DOHH2 (cell line): ENCODE data around the gene DRD2.

Experiments
- H3F3A ChIP-seq: fragments of 200-600 bp; sonication (generic), shearing (Covaris generic); 2 replicates; pipeline ENCODE4 v1.6.0; 2016; ENCODE audit warnings: antibody characterized with exemption, mild to moderate bottlenecking; ENCODE audit not compliant: control insufficient read depth, insufficient read depth
- H3K27ac ChIP-seq: fragments of 200-600 bp; sonication (generic); 2 replicates; pipeline ENCODE4 v1.5.1; 2014; ENCODE audit warnings: low read depth, mild to moderate bottlenecking, low read length, moderate library complexity
- H3K27me3 ChIP-seq: fragments of 200-600 bp; sonication (generic); 2 replicates; pipeline ENCODE4 v1.6.1; 2014; ENCODE audit warnings: mild to moderate bottlenecking, low read length, mixed read lengths; ENCODE audit not compliant: control insufficient read depth
- H3K36me3 ChIP-seq: fragments of 200-600 bp; sonication (generic); 2 replicates; pipeline ENCODE4 v1.6.1; 2014; ENCODE audit warnings: mild to moderate bottlenecking, low read length, moderate library complexity, mixed read lengths; ENCODE audit not compliant: control insufficient read depth
- H3K4me1 ChIP-seq: fragments of 200-600 bp; sonication (generic); 2 replicates; pipeline ENCODE4 v1.6.1; 2014; ENCODE audit warnings: mild to moderate bottlenecking, low read length, mixed read lengths; ENCODE audit not compliant: control insufficient read depth
- H3K4me2 ChIP-seq: fragments of 200-600 bp; sonication (generic); 2 replicates; pipeline ENCODE4 v1.6.0; 2014; ENCODE audit warnings: mild to moderate bottlenecking, low read length, moderate library complexity
- H3K4me3 ChIP-seq: fragments of 200-600 bp; sonication (generic); 2 replicates; pipeline ENCODE4 v1.5.1; 2014; ENCODE audit warnings: mild to moderate bottlenecking, low read length, mixed read lengths
- H3K79me2 ChIP-seq: fragments of 200-600 bp; sonication (generic); 2 replicates; pipeline ENCODE4 v1.6.1; 2014; ENCODE audit warnings: mild to moderate bottlenecking, low read length, mixed read lengths; ENCODE audit not compliant: control insufficient read depth
- H3K9me2 ChIP-seq: fragments of 200-600 bp; sonication (generic); replicated peaks from 2 replicates; pipeline ENCODE4 v1.6.1; 2014; ENCODE audit warnings: mild to moderate bottlenecking, low read length, mixed read lengths; ENCODE audit not compliant: control insufficient read depth
- H3K9me3 ChIP-seq: fragments of 200-600 bp; sonication (generic); 2 replicates; pipeline ENCODE4 v1.6.1; 2014; ENCODE audit warnings: antibody characterized with exemption, low read length, mixed read lengths; ENCODE audit not compliant: control insufficient read depth, insufficient read depth
- H4K20me1 ChIP-seq: fragments of 200-600 bp; sonication (generic); 2 replicates; pipeline ENCODE4 v1.6.0; 2014; ENCODE audit warnings: low read depth, mild to moderate bottlenecking, antibody characterized with exemption, low read length, moderate library complexity; ENCODE audit not compliant: control insufficient read depth, insufficient read depth
- CTCF ChIP-seq: fragments of 200-600 bp; sonication (generic); IDR thresholded peaks from one replicate; pipeline ENCODE4 v1.5.1; 2014; ENCODE audit warnings: antibody characterized with exemption, mild to moderate bottlenecking, low read depth, low read length; ENCODE audit not compliant: poor library complexity, severe bottlenecking
- EZH2phosphoT487 ChIP-seq: fragments of 200-600 bp; sonication (generic); IDR thresholded peaks from 2 replicates; pipeline ENCODE4 v1.6.1; 2017; ENCODE audit warnings: borderline replicate concordance, mild to moderate bottlenecking, antibody characterized with exemption, low read length, moderate library complexity, mixed read lengths

The DRD2 gene

GRCh38 chr11:113398669-113399430 lies 76.3 kb downstream of the DRD2 start:
- TF ChIP-seq EZH2phosphoT487 = no peak
- no peak for TF ChIP-seq CTCF

GRCh38 chr11:113397821-113398220 lies 77.4 kb downstream of the DRD2 start:
- TF ChIP-seq CTCF (no peak), EZH2phosphoT487 (no peak)
- H3K9me2 ChIP-seq = no peaks in the 10 kb centered on the region
- no peaks in the 10 kb centered on the region for H3K79me2 ChIP-seq
- H3K27ac ChIP-seq = no peak overlapping the region
- H3K4me1 ChIP-seq = no peaks in the 10 kb centered on the region
- H3K4me2 ChIP-seq = no peak overlapping the region
- H3K27me3 ChIP-seq = no peaks in the 10 kb centered on the region
- H4K20me1 ChIP-seq = no peaks in the 10 kb centered on the region
- no peaks in the 10 kb centered on the region for H3F3A ChIP-seq
- no peaks in the 10 kb centered on the region for H3K36me3 ChIP-seq
- H3K9me3 ChIP-seq = no peaks in the 10 kb centered on the region
- no peak overlapping the region for H3K4me3 ChIP-seq

More at GRCh38 chr11:113398669-113399430, 76.3 kb downstream of the DRD2 start:
- no peak overlapping the region for H3K27ac ChIP-seq
- no peaks in the 10 kb centered on the region for H3K9me2 ChIP-seq
- H3K4me2 ChIP-seq = no peak overlapping the region
- no peaks in the 10 kb centered on the region for H3K4me1 ChIP-seq
- no peaks in the 10 kb centered on the region for H3K36me3 ChIP-seq
- H4K20me1 ChIP-seq = no peaks in the 10 kb centered on the region
- no peaks in the 10 kb centered on the region for H3K79me2 ChIP-seq
- no peak overlapping the region for H3K4me3 ChIP-seq
- H3F3A ChIP-seq = no peaks in the 10 kb centered on the region
- H3K27me3 ChIP-seq = no peaks in the 10 kb centered on the region
- H3K9me3 ChIP-seq = no peaks in the 10 kb centered on the region

- Histone ChIP-seq H3K79me2 (no peaks in the 10 kb centered on the region), H3K4me2 (no peak overlapping the region), H3K9me3 (no peaks in the 10 kb centered on the region), H3F3A (no peaks in the 10 kb centered on the region), H3K27me3 (no peaks in the 10 kb centered on the region), H3K36me3 (no peaks in the 10 kb centered on the region), H3K27ac (no peak overlapping the region), H4K20me1 (no peaks in the 10 kb centered on the region), H3K4me1 (no peaks in the 10 kb centered on the region), H3K9me2 (no peaks in the 10 kb centered on the region), H3K4me3 (no peak overlapping the region)
- TF ChIP-seq EZH2phosphoT487 (no peak), CTCF (no peak)
Measured at GRCh38 chr11:113397212-113397611, 78.0 kb downstream of the DRD2 start.

GRCh38 chr11:113396690-113397089 lies 78.5 kb downstream of the DRD2 start:
- Histone ChIP-seq H3F3A (no peaks in the 10 kb centered on the region), H3K79me2 (no peaks in the 10 kb centered on the region), H4K20me1 (no peaks in the 10 kb centered on the region), H3K27me3 (no peaks in the 10 kb centered on the region), H3K36me3 (no peaks in the 10 kb centered on the region), H3K4me2 (no peak overlapping the region), H3K4me1 (no peaks in the 10 kb centered on the region), H3K4me3 (no peak overlapping the region), H3K27ac (no peak overlapping the region), H3K9me3 (no peaks in the 10 kb centered on the region), H3K9me2 (no peaks in the 10 kb centered on the region)
- no peak for TF ChIP-seq CTCF
- no peak for TF ChIP-seq EZH2phosphoT487
